ENCODE results near the gene ILKAP.
A peak's percentile ranks its signal among the peaks of the same experiment; 100 is the strongest.

ILKAP gene

GRCh38 chr2:238140721-238141540 lies 62.6 kb downstream of the ILKAP start:
- H3K27ac ChIP-seq: no peak overlapping the region

GRCh38 chr2:238140040-238140439 lies 63.5 kb downstream of the ILKAP start:
- Histone ChIP-seq H3K27ac (no peak overlapping the region), H3K4me3 (no peak overlapping the region)

More at GRCh38 chr2:238140721-238141540, 62.6 kb downstream of the ILKAP start:
- H3K4me3 ChIP-seq: no peak overlapping the region

GRCh38 chr2:238139196-238140039 lies 64.1 kb downstream of the ILKAP start:
- Histone ChIP-seq H3K27ac (no peak overlapping the region), H3K4me3 (no peak overlapping the region)

GRCh38 chr2:238138331-238139195 lies 64.9 kb downstream of the ILKAP start, which contains the start of gene KLHL30:
KLHL30 (plus strand) TSS chr2:238138668; CDS start chr2:238140755, 2,087 bp downstream.
- Histone ChIP-seq H3K27ac (no peak within 1 kb of the TSS), H3K4me3 (no peak within 1 kb of the TSS)

- no peak overlapping the region for H3K27ac ChIP-seq
Measured at GRCh38 chr2:238137885-238138284, 65.6 kb downstream of the ILKAP start.

GRCh38 chr2:238136820-238137537 lies 66.5 kb downstream of the ILKAP start:
- H3K4me3 ChIP-seq: no peak overlapping the region
- peak overlapping the region in 4 of 21 experiments; percentile 5 to 54 (median 28) for H3K27ac ChIP-seq

More at GRCh38 chr2:238137885-238138284, 65.6 kb downstream of the ILKAP start:
- H3K4me3 ChIP-seq: no peak overlapping the region

GRCh38 chr2:238135601-238136150 lies 67.8 kb downstream of the ILKAP start:
- Histone ChIP-seq H3K4me3 (no peak overlapping the region), H3K27ac (no peak overlapping the region)

GRCh38 chr2:238134393-238134785 lies 69.1 kb downstream of the ILKAP start:
- Histone ChIP-seq H3K27ac (no peak overlapping the region), H3K4me3 (no peak overlapping the region)

GRCh38 chr2:238133499-238134392 lies 69.7 kb downstream of the ILKAP start:
- no peak overlapping the region for H3K27ac ChIP-seq

GRCh38 chr2:238132463-238133450 lies 70.7 kb downstream of the ILKAP start:
- Histone ChIP-seq H3K4me3 (no peak overlapping the region), H3K27ac (no peak overlapping the region)

More at GRCh38 chr2:238133499-238134392, 69.7 kb downstream of the ILKAP start:
- no peak overlapping the region for H3K4me3 ChIP-seq

- Histone ChIP-seq H3K27ac (no peak overlapping the region), H3K4me3 (no peak overlapping the region)
Measured at GRCh38 chr2:238131761-238132462, 71.6 kb downstream of the ILKAP start.

GRCh38 chr2:238130696-238131628 lies 72.5 kb downstream of the ILKAP start:
- H3K27ac ChIP-seq: no peak overlapping the region
- no peak overlapping the region for H3K4me3 ChIP-seq

GRCh38 chr2:238130111-238130695 lies 73.3 kb downstream of the ILKAP start:
- H3K4me3 ChIP-seq: no peak overlapping the region

GRCh38 chr2:238129166-238130010 lies 74.1 kb downstream of the ILKAP start:
- no peak overlapping the region for H3K27ac ChIP-seq
- H3K4me3 ChIP-seq: no peak overlapping the region

More at GRCh38 chr2:238130111-238130695, 73.3 kb downstream of the ILKAP start:
- no peak overlapping the region for H3K27ac ChIP-seq

Measured in skin epidermis (tissue), 12 donors.